DND-41 (cell line): ENCODE measurements around the gene C17orf114.

Source experiments
- CTCF ChIP-seq: IDR thresholded peaks from 2 replicates; pipeline ENCODE4 v1.5.1; 2012; ENCODE audit warnings: borderline replicate concordance, low read length, moderate library complexity, mild to moderate bottlenecking; ENCODE audit not compliant: poor library complexity, severe bottlenecking; ENCODE audit errors: extremely low read depth
- EZH2 ChIP-seq: IDR thresholded peaks from 3 replicates; pipeline ENCODE4 v1.6.1; 2012; ENCODE audit warnings: borderline replicate concordance, low read depth, mild to moderate bottlenecking, moderate library complexity, low read length, inconsistent platforms; ENCODE audit not compliant: severe bottlenecking

GRCh38 chr17:4833178-4833940 is 31.2 kb upstream of the C17orf114 start, which contains the start of gene MINK1:
- TF ChIP-seq CTCF, result no peak
- TF ChIP-seq EZH2, result no peak
